GM23338 (cell line): Measurements from ENCODE around the gene TXLNG.

Experiments
- CTCF ChIP-seq, 2 experiments: fragments of 200-600 bp in 1 of 2; sonication (generic) in 1 of 2; conservative IDR thresholded peaks; 2 replicates each; pipeline versions ENCODE4 v1.5.1 to v1.6.1; 2016 to 2017; ENCODE audit warnings: antibody characterized with exemption in 2 of 2, low read depth in 2 of 2, mild to moderate bottlenecking in 2 of 2, moderate library complexity in 1 of 2
- EZH2 ChIP-seq: fragments of 200-600 bp; sonication (generic); IDR thresholded peaks from one replicate; pipeline ENCODE4 v1.8.0; 2017; ENCODE audit warnings: antibody characterized with exemption, mild to moderate bottlenecking, low read depth; ENCODE audit not compliant: unreplicated experiment
- EZH2phosphoT487 ChIP-seq: fragments of 200-600 bp; sonication (generic); IDR thresholded peaks from one replicate; pipeline ENCODE4 v1.8.1; 2018; ENCODE audit warnings: antibody characterized with exemption; ENCODE audit not compliant: unreplicated experiment
- JUNB ChIP-seq: IDR thresholded peaks from one replicate; pipeline ENCODE4 v1.6.1; 2016; ENCODE audit warnings: antibody characterized with exemption; ENCODE audit not compliant: unreplicated experiment
- POLR2AphosphoS5 ChIP-seq: IDR thresholded peaks from 2 replicates; pipeline ENCODE4 v1.6.1; 2016; ENCODE audit warnings: antibody characterized with exemption, low read depth
- REST ChIP-seq: IDR thresholded peaks from one replicate; pipeline ENCODE4 v1.6.1; 2018; ENCODE audit warnings: antibody characterized with exemption; ENCODE audit not compliant: unreplicated experiment
- ZNF331 ChIP-seq: fragments of 250-450 bp; sonication (Bioruptor Pico); IDR thresholded peaks from 2 replicates; pipeline ENCODE4 v1.5.0; 2020; ENCODE audit warnings: low read depth, mild to moderate bottlenecking, moderate library complexity

- TF ChIP-seq CTCF (conservative IDR thresholded peaks at IDR 0.05; ENCODE audit: low read depth in 2 of 2) (no peak), ZNF331 (CRISPR knock-in tag) (no peak), POLR2AphosphoS5 (no peak), EZH2 (no peak), REST (no peak), EZH2phosphoT487 (no peak), JUNB (no peak)
Measured at GRCh38 chrX:16827225-16827624, 41.0 kb downstream of the TXLNG start.
